CD4-positive, alpha-beta memory T cell (primary cell): ENCODE measurements around the gene DOCK11. TPM values are rescaled to one million over a fixed set of nuclear protein-coding genes. Genes with fewer than 3 reads are reported as not detected.
"Not testable (repeated sequence)": the region's sequence is repeated elsewhere in the genome, so short reads cannot be mapped to it uniquely, and the experiment has no call there.

Experiments used
- CTCF ChIA-PET: fragments of 350-600 bp; sonication (Branson Sonifier 250); formaldehyde crosslinking; loops from one replicate; lab custom pipeline; 2021; ENCODE audit warnings: inconsistent platforms; ENCODE audit not compliant: partially characterized antibody; lab: Charles Lee
- POLR2A ChIA-PET: fragments of 350-600 bp; sonication (Branson Sonifier 250); formaldehyde crosslinking; loops from one replicate; lab custom pipeline; 2021; ENCODE audit not compliant: partially characterized antibody; lab: Charles Lee
- DNase-seq, 5 donors: peaks; one replicate each; pipeline versions ENCODE4 v3.0.0 to v3.0.0-alpha.2; 2020 to 2022; ENCODE audit warnings: mixed read lengths in 1 of 5
- H3K27ac ChIP-seq: one replicate; pipeline ENCODE4 v1.7.0; 2013; ENCODE audit warnings: low read depth, low read length
- H3K27me3 ChIP-seq: 2 replicates; pipeline ENCODE4 v1.7.0; 2013; ENCODE audit warnings: mild to moderate bottlenecking, low read length, moderate library complexity; ENCODE audit not compliant: insufficient read depth
- H3K36me3 ChIP-seq: 2 replicates; pipeline ENCODE4 v1.7.0; 2013; ENCODE audit warnings: mild to moderate bottlenecking, low read length, moderate library complexity; ENCODE audit not compliant: insufficient read depth
- H3K4me1 ChIP-seq: 2 replicates; pipeline ENCODE4 v1.7.0; 2013; ENCODE audit warnings: mild to moderate bottlenecking, low read length, moderate library complexity; ENCODE audit not compliant: insufficient read depth
- H3K4me3 ChIP-seq, 2 donors: one replicate each; pipeline ENCODE4 v1.7.0; 2013; ENCODE audit warnings: low read length in 2 of 2, mild to moderate bottlenecking in 1 of 2
- H3K9me3 ChIP-seq, 2 donors: one replicate each; pipeline ENCODE4 v1.7.0; 2013; ENCODE audit warnings: low read length in 2 of 2, control low read depth in 1 of 2; ENCODE audit not compliant: control insufficient read depth in 1 of 2
- H3K27ac Mint-ChIP-seq, 7 donors: one replicate each; pipeline ENCODE4 v1.8.0; 2020 to 2021; ENCODE audit warnings: mixed read lengths in 7 of 7, mild to moderate bottlenecking in 6 of 7, inconsistent platforms in 3 of 7, moderate library complexity in 3 of 7
- H3K27me3 Mint-ChIP-seq, 2 donors: one replicate each; pipeline ENCODE4 v1.8.0; 2020 to 2021; ENCODE audit warnings: mixed read lengths in 2 of 2
- H3K36me3 Mint-ChIP-seq, 2 donors: one replicate each; pipeline ENCODE4 v1.8.0; 2020 to 2021; ENCODE audit warnings: mixed read lengths in 2 of 2, inconsistent platforms in 1 of 2, mild to moderate bottlenecking in 1 of 2
- H3K4me1 Mint-ChIP-seq, 4 donors: one replicate each; pipeline ENCODE4 v1.8.0; 2020 to 2021; ENCODE audit warnings: mixed read lengths in 4 of 4, mild to moderate bottlenecking in 1 of 4
- H3K4me3 Mint-ChIP-seq, 8 donors: one replicate each; pipeline ENCODE4 v1.8.0; 2020 to 2021; ENCODE audit warnings: mixed read lengths in 8 of 8, mild to moderate bottlenecking in 7 of 8, moderate library complexity in 6 of 8, inconsistent platforms in 3 of 8
- H3K9me3 Mint-ChIP-seq, 8 donors: one replicate each; pipeline ENCODE4 v1.8.0; 2020 to 2021; ENCODE audit warnings: mixed read lengths in 8 of 8, mild to moderate bottlenecking in 5 of 8, inconsistent platforms in 3 of 8, moderate library complexity in 1 of 8
- intact Hi-C: fragments of 100-400 bp; cut with micrococcal nuclease; formaldehyde crosslinking; loops from one replicate; pipeline ENCODE4 v1.15.1; 2023
- polyA plus RNA-seq, 2 donors: library from polyadenylated mRNA; unstranded; fragments of 300-500 nt; fragmentation: Illumina TruSeq; gene quantifications; one replicate each; pipeline ENCODE4 v1.2.3, GENCODE V29; 2021
- total RNA-seq, 2 experiments: library from RNA; stranded (reverse); gene quantifications; one replicate each; pipeline ENCODE4 v1.2.3, GENCODE V29; 2021

DOCK11 gene
- total and polyA plus RNA-seq, 4 experiments from 2014 or later: 14.5 to 112 (median 75.0) TPM

- H3K4me3 ChIP-seq, H3K27ac ChIP-seq, H3K36me3 ChIP-seq, H3K27me3 Mint-ChIP-seq, H3K4me1 ChIP-seq, DNase-seq, H3K27ac Mint-ChIP-seq, H3K27me3 ChIP-seq, H3K9me3 ChIP-seq, H3K4me3 Mint-ChIP-seq, intact Hi-C loops, H3K4me1 Mint-ChIP-seq, H3K36me3 Mint-ChIP-seq, H3K9me3 Mint-ChIP-seq: not testable (repeated sequence)
- POLR2A ChIA-PET: interaction anchor here (1.2 kb wide), 1 partner anchor 26 kb away, joined by 3 read pairs; no protein-coding TSS in a partner anchor
- CTCF ChIA-PET: interaction anchor here (1.0 to 1.2 kb wide), 3 partner anchors 11 to 132 kb away, joined by 3 to 4 read pairs (median 3); no protein-coding TSS in a partner anchor
Measured at GRCh38 chrX:118470721-118471347, 24.8 kb upstream of the DOCK11 start.

- H3K4me1 ChIP-seq: no peaks in the 10 kb centered on the region
- H3K27ac ChIP-seq: no peak overlapping the region
- no peak overlapping the region for H3K4me3 ChIP-seq
- intact Hi-C loops: no loop called here
- Mint-ChIP-seq H3K9me3 (peaks cover 0 to 9% (median 7%) of the 10 kb centered on the region in 8 donors), H3K27me3 (no peaks in the 10 kb centered on the region), H3K4me1 (no peaks in the 10 kb centered on the region), H3K4me3 (no peak overlapping the region), H3K27ac (no peak overlapping the region), H3K36me3 (no peaks in the 10 kb centered on the region)
- POLR2A ChIA-PET: no interaction called here
- DNase-seq: no peak
- no peaks in the 10 kb centered on the region for H3K36me3 ChIP-seq
- H3K27me3 ChIP-seq: no peaks in the 10 kb centered on the region
- H3K9me3 ChIP-seq: no peaks in the 10 kb centered on the region
- CTCF ChIA-PET: interaction anchor here (1.1 kb wide), 1 partner anchor 126 kb away, joined by 3 read pairs; no protein-coding TSS in a partner anchor
Measured at GRCh38 chrX:118474586-118474985, 21.0 kb upstream of the DOCK11 start.

- H3K9me3 Mint-ChIP-seq: peaks cover 0 to 7% (median 4%) of the 10 kb centered on the region in 8 donors
- Histone ChIP-seq H3K9me3 (no peaks in the 10 kb centered on the region), H3K27ac (no peak overlapping the region), H3K27me3 (no peaks in the 10 kb centered on the region), H3K36me3 (no peaks in the 10 kb centered on the region), H3K4me1 (no peaks in the 10 kb centered on the region), H3K4me3 (no peak overlapping the region)
- H3K4me3 Mint-ChIP-seq: no peak overlapping the region
- H3K36me3 Mint-ChIP-seq: no peaks in the 10 kb centered on the region
- ChIA-PET CTCF (no interaction called here), POLR2A (no interaction called here)
- H3K4me1 Mint-ChIP-seq: no peaks in the 10 kb centered on the region
- no peak overlapping the region for H3K27ac Mint-ChIP-seq
- no peak for DNase-seq
- intact Hi-C loops: no loop called here
- H3K27me3 Mint-ChIP-seq: no peaks in the 10 kb centered on the region
Measured at GRCh38 chrX:118475903-118476302, 19.7 kb upstream of the DOCK11 start.

GRCh38 chrX:118480172-118480571 lies 15.4 kb upstream of the DOCK11 start:
- H3K4me1 Mint-ChIP-seq: no peaks in the 10 kb centered on the region
- CTCF ChIA-PET: no interaction called here
- no peak overlapping the region for H3K4me3 Mint-ChIP-seq

GRCh38 chrX:118482384-118482783 lies 13.2 kb upstream of the DOCK11 start:
- ChIA-PET POLR2A (interaction anchor here (0.5 kb wide), 1 partner anchor 1405 kb away, joined by 3 read pairs; no protein-coding TSS in a partner anchor), CTCF (interaction anchor here (0.8 kb wide), 1 partner anchor 119 kb away, joined by 3 read pairs; no protein-coding TSS in a partner anchor)
- H3K27ac Mint-ChIP-seq, H3K36me3 ChIP-seq, H3K27ac ChIP-seq, H3K4me3 Mint-ChIP-seq, DNase-seq, H3K9me3 Mint-ChIP-seq, H3K4me1 Mint-ChIP-seq, H3K27me3 Mint-ChIP-seq, H3K27me3 ChIP-seq, intact Hi-C loops, H3K4me3 ChIP-seq, H3K9me3 ChIP-seq, H3K36me3 Mint-ChIP-seq, H3K4me1 ChIP-seq: not testable (repeated sequence)

More at GRCh38 chrX:118480172-118480571, 15.4 kb upstream of the DOCK11 start:
- no peaks in the 10 kb centered on the region for H3K27me3 ChIP-seq
- no peak for DNase-seq
- no peaks in the 10 kb centered on the region for H3K36me3 ChIP-seq
- H3K4me3 ChIP-seq: no peak overlapping the region
- POLR2A ChIA-PET: no interaction called here
- H3K9me3 ChIP-seq: no peaks in the 10 kb centered on the region
- intact Hi-C loops: no loop called here
- no peak overlapping the region for H3K27ac ChIP-seq
- H3K4me1 ChIP-seq: no peaks in the 10 kb centered on the region
- Mint-ChIP-seq H3K36me3 (no peaks in the 10 kb centered on the region), H3K9me3 (no peaks in the 10 kb centered on the region), H3K27ac (no peak overlapping the region), H3K27me3 (no peaks in the 10 kb centered on the region)

GRCh38 chrX:118484216-118484903 lies 11.3 kb upstream of the DOCK11 start:
- no peak for DNase-seq
- H3K27me3 ChIP-seq: no peaks in the 10 kb centered on the region
- H3K27ac ChIP-seq: no peak overlapping the region
- H3K36me3 Mint-ChIP-seq: no peaks in the 10 kb centered on the region
- ChIA-PET POLR2A (interaction anchor here (1.2 kb wide), 1 partner anchor 11 kb away, joined by 4 read pairs; the partner anchor contains the start of gene DOCK11), CTCF (interaction anchor here (4.0 kb wide), 1 partner anchor 117 kb away, joined by 20 read pairs; no protein-coding TSS in a partner anchor)
- no peaks in the 10 kb centered on the region for H3K36me3 ChIP-seq
- no peaks in the 10 kb centered on the region for H3K9me3 ChIP-seq
- no peak overlapping the region for H3K4me3 ChIP-seq
- H3K27ac Mint-ChIP-seq: no peak overlapping the region
- no peaks in the 10 kb centered on the region for H3K4me1 ChIP-seq
- no peak overlapping the region for H3K4me3 Mint-ChIP-seq
- no peaks in the 10 kb centered on the region for H3K27me3 Mint-ChIP-seq
- peaks cover 0 to 2% (median 0%) of the 10 kb centered on the region in 8 donors for H3K9me3 Mint-ChIP-seq
- H3K4me1 Mint-ChIP-seq: no peaks in the 10 kb centered on the region
- intact Hi-C loops: no loop called here

GRCh38 chrX:118486693-118487092 lies 8.9 kb upstream of the DOCK11 start:
- H3K9me3 ChIP-seq, H3K9me3 Mint-ChIP-seq, H3K27ac ChIP-seq, DNase-seq, H3K4me3 Mint-ChIP-seq, H3K27ac Mint-ChIP-seq, H3K27me3 Mint-ChIP-seq, intact Hi-C loops, H3K36me3 ChIP-seq, H3K4me1 Mint-ChIP-seq, H3K36me3 Mint-ChIP-seq, H3K4me3 ChIP-seq, H3K4me1 ChIP-seq, H3K27me3 ChIP-seq: not testable (repeated sequence)
- POLR2A ChIA-PET: interaction anchor here (1.0 kb wide), 1 partner anchor 9 kb away, joined by 4 read pairs; the partner anchor contains the start of gene DOCK11
- CTCF ChIA-PET: interaction anchor here (0.9 to 4.0 kb wide), 2 partner anchors 46 to 115 kb away, joined by 4 to 20 read pairs; no protein-coding TSS in a partner anchor
